ENCODE data around the gene USB1.

The USB1 gene

GRCh38 chr16:58051821-58052603 lies 50.8 kb downstream of the USB1 start:
- no peak for DNase-seq

- DNase-seq, result no peak
These were observed 52.4 kb downstream of the USB1 start for GRCh38 chr16:58053682-58054005.

GRCh38 chr16:58054289-58054688 lies 53.1 kb downstream of the USB1 start:
- no peak for DNase-seq

- no peak for DNase-seq
These were observed 55.4 kb downstream of the USB1 start for GRCh38 chr16:58056580-58056979.

- DNase-seq, result no peak
These were observed 55.9 kb downstream of the USB1 start for GRCh38 chr16:58057121-58057520.

- no peak for DNase-seq
These were observed 56.6 kb downstream of the USB1 start for GRCh38 chr16:58057784-58058183.

GRCh38 chr16:58062821-58063220 lies 61.6 kb downstream of the USB1 start:
- no peak for DNase-seq

GRCh38 chr16:58063377-58064076 lies 62.3 kb downstream of the USB1 start:
- DNase-seq, result no peak

- DNase-seq, result no peak
These were observed 69.4 kb downstream of the USB1 start for GRCh38 chr16:58070585-58070984.
